Pons (tissue), 1 donor: ENCODE results near the gene MANSC4.
A peak's percentile ranks its signal among the peaks of the same experiment; 100 is the strongest.

Experiments used
- DNase-seq: peaks from one replicate; pipeline ENCODE4 v3.0.0-alpha.2; 2016; ENCODE audit warnings: low spot score

The MANSC4 gene

GRCh38 chr12:27779920-27780611 is at the start of gene MANSC4, which contains the start of gene KLHL42:
Gene MANSC4, minus strand, starts transcription at chr12:27780236. Its CDS starts 8,960 bp downstream, at chr12:27771276.
Gene KLHL42, plus strand, starts transcription at chr12:27780233. Its CDS starts 98 bp downstream, at chr12:27780331.
- peak; percentile 45 for DNase-seq

GRCh38 chr12:27828196-27828595 is 48.2 kb upstream of the MANSC4 start:
- no peak for DNase-seq

- no peak for DNase-seq
Measured at GRCh38 chr12:27826076-27826475, 46.0 kb upstream of the MANSC4 start.

- no peak for DNase-seq
Measured at GRCh38 chr12:27824126-27824842, 44.2 kb upstream of the MANSC4 start.

- no peak for DNase-seq
Measured at GRCh38 chr12:27823038-27823437, 43.0 kb upstream of the MANSC4 start.

- DNase-seq, result no peak
Measured at GRCh38 chr12:27822076-27822712, 42.2 kb upstream of the MANSC4 start.

- DNase-seq, result peak; percentile 84
Measured at GRCh38 chr12:27821259-27821973, 41.4 kb upstream of the MANSC4 start.

GRCh38 chr12:27820564-27820963 is 40.5 kb upstream of the MANSC4 start:
- no peak for DNase-seq

- DNase-seq, result peak; percentile 11
Measured at GRCh38 chr12:27818401-27818918, 38.4 kb upstream of the MANSC4 start.

GRCh38 chr12:27817766-27818165 is 37.7 kb upstream of the MANSC4 start:
- DNase-seq, result no peak

GRCh38 chr12:27814851-27815591 is 35.0 kb upstream of the MANSC4 start:
- DNase-seq, result no peak

- no peak for DNase-seq
Measured at GRCh38 chr12:27814411-27814810, 34.4 kb upstream of the MANSC4 start.

GRCh38 chr12:27812502-27812901 is 32.5 kb upstream of the MANSC4 start:
- DNase-seq, result no peak

GRCh38 chr12:27810756-27811155 is 30.7 kb upstream of the MANSC4 start:
- DNase-seq, result no peak

GRCh38 chr12:27808841-27809240 is 28.8 kb upstream of the MANSC4 start:
- no peak for DNase-seq

- no peak for DNase-seq
Measured at GRCh38 chr12:27807063-27807703, 27.1 kb upstream of the MANSC4 start.

GRCh38 chr12:27806259-27806658 is 26.2 kb upstream of the MANSC4 start:
- DNase-seq, result no peak

GRCh38 chr12:27805238-27805637 is 25.2 kb upstream of the MANSC4 start:
- DNase-seq, result no peak

GRCh38 chr12:27802936-27803335 is 22.9 kb upstream of the MANSC4 start:
- DNase-seq, result no peak

- DNase-seq, result no peak
Measured at GRCh38 chr12:27802511-27802910, 22.5 kb upstream of the MANSC4 start.

- no peak for DNase-seq
Measured at GRCh38 chr12:27801630-27802029, 21.6 kb upstream of the MANSC4 start.
